ENCODE measurements around the gene NOVA1. TPM values are rescaled to one million over a fixed set of nuclear protein-coding genes. Genes with fewer than 3 reads are reported as not detected.

NOVA1 gene
- total RNA-seq, 1 experiment from 2014 or later, result not detected

DNA sequence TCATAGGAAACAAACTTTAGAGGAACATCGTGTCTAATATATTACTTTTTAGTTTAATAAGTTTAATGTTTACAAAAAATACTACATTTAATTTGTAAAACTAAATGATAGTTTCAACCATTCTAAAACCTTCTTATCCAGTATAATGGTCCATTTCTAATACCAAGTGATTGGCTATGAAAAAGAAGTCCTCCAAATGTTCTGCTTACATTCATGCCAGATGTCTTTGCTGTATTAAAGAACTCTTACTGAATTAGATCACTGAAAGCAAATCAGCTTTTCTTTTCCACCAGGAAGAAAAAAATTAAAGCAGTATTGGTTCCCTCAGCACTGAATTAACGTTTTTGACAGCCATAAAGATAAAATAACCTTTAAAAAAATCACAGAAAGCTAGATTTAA is 3.7 kb downstream of the NOVA1 start:
- DNase-seq (ENCODE audit: low read depth), result no peak

DNA sequence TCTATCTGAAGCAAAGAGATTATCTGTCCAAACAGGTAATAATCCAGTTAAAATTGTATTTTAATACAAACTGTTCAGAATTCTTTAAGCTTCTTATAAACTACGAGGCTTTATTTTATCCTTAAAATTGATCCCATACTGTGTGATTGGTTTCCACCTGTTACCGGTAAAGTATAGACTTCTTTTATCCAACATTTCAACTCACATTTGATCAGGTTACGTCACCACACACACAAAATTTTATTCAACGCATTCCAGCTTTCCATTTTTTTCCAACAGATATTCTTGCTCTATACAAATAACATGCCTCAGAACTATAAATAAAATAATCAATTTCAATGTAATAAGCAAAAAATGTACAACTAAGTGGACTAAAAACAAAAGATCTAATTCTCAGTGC is 4.5 kb downstream of the NOVA1 start:
- DNase-seq (ENCODE audit: low read depth), result no peak

DNA sequence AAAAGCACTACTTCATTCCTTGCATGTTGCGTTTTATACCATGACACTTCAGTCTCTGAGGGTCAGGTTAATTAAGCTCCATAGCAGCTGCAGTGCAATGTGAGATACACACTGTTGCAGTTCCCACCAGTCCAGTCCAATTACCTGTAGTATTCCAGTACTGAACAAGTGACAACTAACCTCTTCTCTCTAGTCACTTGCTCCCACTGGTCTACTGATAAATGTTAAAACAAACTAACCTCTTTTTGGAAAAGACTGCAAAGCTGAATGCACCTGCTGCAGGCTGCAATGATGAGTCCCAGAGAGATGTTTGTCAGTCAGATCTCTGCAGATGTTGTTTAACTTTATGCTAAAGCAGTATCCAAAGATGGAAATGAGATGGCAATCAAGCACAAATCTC is 7.9 kb downstream of the NOVA1 start:
- DNase-seq (ENCODE audit: low read depth), result no peak

DNA sequence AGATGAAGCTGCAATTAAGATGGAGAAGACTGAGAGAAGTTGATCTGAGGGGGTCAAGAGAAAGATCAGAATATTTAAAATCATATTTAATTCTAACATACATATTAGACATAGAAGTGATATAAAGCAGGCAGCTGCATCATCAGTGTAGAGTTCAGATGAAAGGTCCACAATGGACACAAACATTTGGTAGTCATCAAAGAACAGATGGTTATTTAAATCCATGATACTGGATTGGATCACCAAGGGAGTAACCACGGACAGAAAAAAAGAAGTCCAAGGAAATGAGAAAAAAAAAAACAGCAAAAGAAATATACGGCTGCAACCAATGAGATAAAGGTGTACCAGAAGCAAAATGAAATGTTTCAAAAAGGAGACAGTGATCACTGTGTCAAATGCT is 20.1 kb downstream of the NOVA1 start:
- DNase-seq (ENCODE audit: low read depth), result no peak

DNA sequence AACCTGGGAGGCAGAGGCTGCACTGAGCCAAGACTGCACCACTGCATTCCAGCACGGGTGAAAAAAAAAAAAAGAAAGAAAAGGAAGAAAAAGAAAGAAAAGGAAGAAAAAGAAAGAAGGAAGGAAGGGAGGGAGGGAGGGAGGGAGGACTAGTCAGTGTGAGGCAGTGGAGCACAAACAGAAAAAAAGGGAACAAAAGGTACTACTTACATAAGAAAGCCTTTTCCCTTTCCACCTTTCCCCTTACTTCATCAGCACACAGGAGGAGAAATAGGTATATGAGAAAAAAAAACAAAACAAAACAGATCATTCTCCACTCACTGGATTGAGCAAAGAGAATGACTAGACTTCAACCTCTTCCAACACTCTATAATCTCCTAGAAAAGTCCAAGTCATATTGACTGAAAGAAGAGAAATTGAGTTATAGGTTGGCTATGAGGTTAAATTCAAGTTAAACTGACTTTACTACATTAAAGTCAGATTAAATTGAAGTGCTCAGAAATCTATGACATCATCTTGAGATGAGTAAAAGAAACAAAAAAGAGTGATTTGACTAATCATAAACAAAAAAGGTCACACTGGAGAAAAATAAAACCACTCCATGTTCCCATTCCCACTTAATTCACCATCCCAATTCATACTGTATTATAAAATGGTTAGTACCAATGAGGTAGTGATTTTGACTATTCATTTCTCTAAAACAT is 43.6 kb downstream of the NOVA1 start:
- DNase-seq (ENCODE audit: low read depth), result no peak

DNA sequence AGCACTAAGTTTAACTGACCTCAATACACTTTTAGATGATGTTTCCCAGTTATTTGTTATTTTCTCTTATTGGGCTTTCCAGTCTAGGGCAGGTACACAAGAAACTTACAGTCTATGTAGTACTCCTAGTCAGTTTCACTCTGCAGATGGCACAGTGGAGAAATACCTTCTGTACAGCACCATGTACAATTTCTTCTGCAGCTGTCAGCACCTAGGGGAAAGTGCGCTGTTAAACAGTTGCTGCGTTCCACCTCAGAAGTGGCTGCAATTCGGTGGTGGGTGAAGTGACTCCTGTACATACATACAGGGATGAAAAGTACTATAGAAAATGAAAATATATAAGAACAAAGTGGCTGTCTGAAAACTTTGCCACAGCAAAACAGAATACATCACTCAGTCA is 48.3 kb downstream of the NOVA1 start:
- no peak for DNase-seq (ENCODE audit: low read depth)

DNA sequence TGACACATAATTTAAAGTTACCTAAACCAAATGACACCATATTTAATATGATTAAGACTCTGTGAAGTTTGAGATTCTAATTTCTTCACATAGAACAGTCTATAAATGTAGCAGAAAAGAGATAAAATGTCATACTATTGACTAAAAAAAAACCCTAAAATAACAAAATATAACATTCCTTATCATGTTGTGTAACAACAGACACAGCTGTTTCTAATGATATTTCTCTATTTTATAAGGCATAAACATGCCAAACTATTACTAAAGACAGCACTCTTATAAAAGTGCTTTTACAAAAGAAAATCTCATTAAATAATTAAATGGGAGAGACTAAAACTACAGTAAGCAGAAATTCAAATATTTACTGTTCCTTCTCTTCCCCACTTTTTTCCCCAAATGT is 49.4 kb downstream of the NOVA1 start:
- no peak for DNase-seq (ENCODE audit: low read depth)

DNA sequence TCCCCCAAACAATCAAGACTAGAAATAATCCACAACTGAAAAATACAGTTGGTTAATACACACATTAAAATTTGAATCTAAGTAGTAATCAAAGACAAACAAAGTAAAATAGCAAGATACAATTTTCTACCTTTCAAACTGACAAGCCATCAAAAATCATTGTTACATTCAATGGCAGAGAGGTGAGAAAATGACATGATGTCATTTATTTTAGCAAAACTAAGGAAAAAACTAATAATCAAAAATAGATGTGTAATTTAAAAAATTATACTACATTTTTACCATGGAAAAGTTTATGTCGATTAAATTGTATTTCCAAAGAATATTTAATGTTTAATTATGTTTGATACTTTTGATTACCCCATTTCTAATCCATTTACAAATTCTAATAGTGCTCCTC is 59.7 kb downstream of the NOVA1 start:
- DNase-seq (ENCODE audit: low read depth), result no peak

DNA sequence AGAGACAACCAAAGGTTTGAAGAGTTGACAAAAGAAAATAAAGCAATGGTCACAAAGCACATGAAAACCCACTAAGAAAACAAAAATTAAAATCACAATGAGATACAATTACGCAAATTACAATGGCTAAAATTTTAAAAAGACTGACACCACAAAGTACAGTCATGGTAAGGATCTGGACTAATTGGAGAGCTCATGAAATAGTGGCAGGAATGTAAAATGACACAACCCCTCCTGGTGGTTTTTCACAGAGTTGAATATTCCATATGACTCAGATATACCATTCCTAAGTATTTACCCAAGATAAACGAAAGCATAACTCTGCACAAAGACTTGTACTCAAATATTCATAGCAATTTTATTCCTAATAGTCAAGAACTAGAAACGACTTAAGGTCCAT is 65.9 kb downstream of the NOVA1 start:
- DNase-seq (ENCODE audit: low read depth), result no peak

DNA sequence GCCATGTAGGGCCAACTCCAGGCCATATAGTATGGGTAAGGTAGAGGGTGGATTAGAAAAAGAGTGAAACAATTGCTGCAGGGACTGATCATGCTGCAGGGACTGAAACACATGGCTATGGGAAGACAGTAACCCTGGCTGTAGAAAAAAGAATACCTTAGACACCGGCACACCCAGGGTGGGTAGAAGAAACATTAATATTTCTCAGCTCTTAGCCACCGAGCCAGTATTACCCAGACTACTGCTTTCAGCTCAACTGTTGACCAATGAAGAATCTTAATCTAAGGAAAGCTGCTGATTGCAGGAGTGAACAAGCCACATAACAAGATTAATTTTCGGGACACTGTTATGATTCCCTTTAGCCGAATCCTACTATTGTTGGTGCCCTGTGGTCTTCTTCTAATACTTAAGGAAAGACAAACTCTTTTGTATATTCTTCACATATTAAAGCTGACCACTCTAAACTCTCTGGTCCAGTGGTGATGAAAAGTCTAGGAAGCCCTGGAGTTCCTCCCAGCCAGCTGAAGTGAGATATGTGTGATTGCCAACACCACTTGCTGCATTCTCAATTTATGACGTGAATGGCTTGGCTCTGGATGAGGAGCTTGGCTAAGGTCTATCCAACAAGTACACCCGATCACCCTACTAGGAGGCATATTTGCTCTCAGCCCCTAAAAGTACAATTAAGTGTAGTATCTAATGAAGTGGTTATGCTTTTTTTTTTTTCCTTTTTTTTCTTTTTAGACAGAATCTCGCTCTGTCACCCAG is 69.2 kb downstream of the NOVA1 start:
- DNase-seq (ENCODE audit: low read depth), result no peak

DNA sequence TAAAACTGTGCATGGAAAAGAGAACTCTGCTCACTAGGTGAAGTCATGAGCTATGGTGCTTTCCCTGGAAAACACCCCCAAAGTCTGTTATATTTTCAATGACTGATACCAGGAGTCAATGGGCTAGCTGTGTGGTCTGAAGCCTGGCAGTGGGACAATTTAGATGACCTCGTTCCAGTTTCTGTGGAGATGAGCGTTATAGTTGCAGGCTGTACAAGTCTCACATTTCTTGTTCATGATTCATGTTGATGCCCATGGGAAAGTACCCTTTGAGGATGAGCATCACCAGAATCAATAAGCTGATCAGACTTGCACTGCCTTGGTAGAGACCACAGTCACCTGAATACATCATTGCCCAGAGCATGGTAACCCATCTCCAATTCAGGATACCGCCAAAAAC is 70.7 kb downstream of the NOVA1 start:
- no peak for DNase-seq (ENCODE audit: low read depth)

DNA sequence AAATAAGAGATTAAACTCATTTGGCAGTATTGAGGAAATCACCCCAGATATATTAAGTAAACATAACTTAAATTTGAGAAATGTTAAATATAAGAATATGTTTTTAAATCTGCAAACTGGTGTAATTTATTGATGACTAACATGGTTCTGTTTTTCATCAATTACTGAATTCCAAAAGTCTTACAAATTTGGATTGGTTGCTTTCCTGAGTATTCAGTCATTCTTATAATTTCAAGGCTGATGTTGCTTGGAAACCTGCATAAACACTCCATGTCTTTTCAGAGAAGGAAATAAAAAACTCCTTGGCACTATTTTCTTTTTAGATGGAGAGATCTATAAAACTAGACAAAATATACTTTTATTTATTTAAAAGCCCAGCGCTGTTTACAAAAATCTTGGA is 71.7 kb downstream of the NOVA1 start:
- no peak for DNase-seq (ENCODE audit: low read depth)

DNA sequence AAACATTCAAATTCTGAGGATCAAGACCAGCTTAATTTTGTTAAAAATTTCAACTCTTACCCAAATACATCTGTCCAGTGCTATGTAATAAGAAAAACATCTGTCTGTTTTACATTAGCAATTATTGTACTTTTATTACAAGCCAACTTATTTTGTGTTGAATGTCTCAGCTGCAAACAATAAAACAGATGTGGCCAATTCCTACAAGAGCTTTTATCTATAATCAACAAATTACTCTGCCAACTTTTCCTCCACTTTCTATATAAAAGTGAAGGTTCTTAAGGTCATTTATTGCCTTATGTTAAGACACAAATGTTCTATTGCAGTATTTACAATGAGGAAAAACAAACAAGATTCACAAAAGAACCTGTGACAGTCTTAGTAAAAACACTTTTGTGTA is 72.7 kb downstream of the NOVA1 start:
- DNase-seq (ENCODE audit: low read depth), result no peak

DNA sequence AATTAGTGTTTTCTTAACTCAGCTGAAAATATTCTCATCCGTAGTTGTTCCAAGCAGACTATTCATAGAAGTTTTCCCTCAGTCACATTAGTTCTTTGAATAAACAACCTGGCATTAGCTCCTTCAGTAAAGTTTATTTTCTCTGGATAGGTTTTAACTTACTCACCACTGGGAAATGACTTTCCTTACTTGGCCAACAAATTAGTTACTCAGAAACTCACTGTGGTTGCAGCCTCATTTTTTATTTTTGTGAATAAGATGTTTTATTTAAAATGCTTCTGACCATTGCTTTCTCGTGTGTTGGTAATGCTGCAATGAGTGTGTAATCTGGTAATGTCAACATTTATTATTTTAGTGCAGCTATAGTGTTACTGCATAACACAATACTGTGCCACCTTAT is 74.9 kb downstream of the NOVA1 start:
- no peak for DNase-seq (ENCODE audit: low read depth)

DNA sequence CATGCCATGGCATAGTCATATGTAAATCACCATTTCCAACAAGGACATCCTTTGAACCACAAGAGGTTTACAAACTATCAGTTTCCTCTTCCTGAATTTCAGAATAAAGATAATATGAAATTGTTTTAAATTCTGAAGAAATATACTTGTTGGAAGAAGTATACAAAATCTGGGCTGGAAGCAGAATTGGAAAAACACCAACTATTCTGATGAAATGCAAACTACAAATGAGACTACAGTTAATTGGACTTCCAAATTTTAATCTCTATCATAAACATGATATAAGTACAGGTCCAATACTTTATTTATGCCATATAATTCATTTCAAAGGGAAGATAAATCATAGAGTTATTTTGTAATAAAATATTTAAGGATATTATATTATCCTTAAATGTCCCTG is 80.1 kb downstream of the NOVA1 start:
- no peak for DNase-seq (ENCODE audit: low read depth)

DNA sequence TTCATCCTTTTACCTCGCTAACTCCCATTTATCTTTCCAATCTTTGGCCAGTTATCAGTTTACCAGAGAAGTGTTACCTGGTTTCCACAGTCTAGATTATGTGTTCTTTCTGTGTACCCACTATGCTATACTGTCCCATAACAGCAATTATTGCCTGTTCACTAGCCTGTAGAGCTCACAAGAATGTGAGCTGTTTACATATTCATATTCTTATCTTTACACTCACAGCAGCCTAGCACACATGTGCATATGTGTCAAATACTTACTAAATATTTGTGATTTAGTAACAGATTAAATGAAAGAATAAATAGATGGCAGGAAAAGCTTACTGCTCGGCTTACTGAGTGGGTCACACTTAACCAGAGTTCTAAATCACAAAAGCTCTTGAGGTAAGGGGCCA is 97.8 kb downstream of the NOVA1 start:
- no peak for DNase-seq (ENCODE audit: low read depth)

DNA sequence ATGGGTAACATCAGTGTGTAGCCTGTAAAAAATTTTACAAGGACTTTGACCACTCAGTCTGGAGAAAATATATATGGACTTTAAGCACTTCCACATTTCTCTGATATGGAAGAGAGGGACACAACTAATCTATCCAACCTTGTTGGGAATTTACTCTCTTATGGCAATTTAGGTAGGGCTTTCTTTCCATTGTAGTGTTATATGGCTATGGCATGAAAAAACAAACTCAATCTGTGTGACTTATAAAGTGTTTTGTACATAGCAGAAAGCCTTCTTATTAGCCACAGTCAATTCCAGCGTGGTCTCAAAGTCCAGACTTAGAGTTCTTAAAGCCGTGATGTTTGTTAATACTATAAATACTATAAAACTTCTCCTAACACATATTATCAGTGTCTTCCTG is 98.3 kb downstream of the NOVA1 start:
- no peak for DNase-seq (ENCODE audit: low read depth)

DNA sequence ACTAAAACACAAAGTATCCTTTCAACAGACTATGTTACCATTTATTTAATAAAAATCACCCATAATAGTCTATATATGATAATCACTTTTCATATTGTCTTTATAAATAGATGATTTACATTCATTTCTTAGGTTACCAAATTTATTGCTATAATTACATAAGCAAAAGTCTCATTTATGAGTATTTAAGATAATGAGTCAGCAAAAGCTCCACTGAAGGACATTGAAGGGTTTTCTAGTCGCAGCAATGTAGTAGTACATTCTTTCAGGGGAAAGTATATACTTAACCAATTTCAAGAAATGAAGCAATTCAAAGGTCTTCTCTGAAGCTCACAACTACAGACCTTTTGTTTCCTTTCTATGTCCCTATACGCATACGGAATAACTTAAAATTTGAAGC is 110.9 kb downstream of the NOVA1 start:
- no peak for DNase-seq (ENCODE audit: low read depth)

DNA sequence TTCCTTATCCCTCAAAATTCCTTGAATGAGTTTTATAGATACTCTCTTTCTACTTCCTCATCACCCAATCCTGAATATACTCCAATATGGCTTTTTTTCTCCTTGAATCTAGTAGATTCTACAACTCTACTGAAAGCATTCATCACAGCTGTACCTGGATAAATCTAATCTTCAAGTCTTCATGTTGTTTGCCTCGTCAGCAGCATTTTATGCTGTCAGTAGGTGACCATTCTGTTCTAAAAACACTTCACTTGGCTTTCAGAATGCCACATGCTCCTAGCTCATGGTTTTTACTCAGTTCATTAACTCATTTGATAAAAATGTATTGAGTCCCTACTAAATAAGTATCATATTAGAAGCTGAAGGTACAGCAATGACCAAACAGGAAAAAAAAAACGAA is 113.3 kb downstream of the NOVA1 start:
- no peak for DNase-seq (ENCODE audit: low read depth)

DNA sequence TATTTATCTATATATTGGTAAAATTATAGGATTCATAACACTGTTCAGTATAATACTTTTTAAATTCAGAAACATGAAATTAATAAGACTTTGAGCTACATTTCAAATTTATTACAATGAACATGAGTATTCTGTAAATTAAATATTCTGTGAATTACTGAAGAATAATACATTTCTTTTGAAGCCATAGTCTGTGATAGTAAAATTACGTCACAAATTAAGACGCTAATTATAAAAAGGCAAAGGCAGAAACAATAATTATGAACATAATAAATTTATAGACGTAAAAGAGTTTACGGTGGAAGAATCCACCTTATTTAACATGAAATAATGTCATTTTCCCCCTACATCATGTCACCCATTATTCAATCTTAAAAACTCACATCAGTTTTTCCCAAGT is 118.9 kb downstream of the NOVA1 start:
- DNase-seq (ENCODE audit: low read depth), result no peak

DNA sequence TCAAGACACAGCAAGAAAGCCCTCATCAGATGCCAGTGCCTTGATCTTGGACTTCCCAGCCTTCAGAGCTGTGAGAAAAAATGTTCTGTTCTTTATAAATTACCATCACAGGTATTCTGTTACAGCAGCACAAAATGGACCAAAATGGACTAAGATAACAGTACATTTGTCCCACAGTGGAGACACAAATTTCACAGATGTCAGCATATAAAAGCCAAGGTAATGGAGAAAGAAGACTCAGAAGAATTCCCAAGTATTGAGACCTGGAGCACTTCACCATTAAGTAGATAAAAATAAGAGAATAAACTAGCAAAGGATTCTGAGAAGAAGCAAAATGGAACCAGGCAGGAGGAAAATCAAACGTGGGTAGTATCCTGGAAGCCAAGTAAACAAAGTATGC is 131.0 kb downstream of the NOVA1 start:
- DNase-seq (ENCODE audit: low read depth), result no peak

DNA sequence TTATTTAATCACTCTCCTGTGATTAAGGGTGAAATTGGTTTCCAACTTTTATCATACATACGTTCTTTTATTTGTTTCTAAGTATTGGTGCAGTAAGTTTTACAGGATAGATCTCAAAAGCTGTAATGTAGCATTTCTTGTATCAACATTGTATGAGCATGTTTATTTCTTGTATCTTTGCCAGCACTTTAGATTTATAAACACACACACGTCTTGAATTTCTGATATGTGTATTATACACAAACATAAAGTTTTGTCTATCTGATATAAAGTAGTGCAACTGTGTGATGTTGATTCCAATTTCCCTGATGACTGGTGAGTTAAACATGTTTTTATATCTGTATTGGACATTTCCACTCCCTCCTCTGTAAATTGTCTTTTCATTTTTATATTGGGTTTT is 134.7 kb downstream of the NOVA1 start:
- DNase-seq (ENCODE audit: low read depth), result no peak

DNA sequence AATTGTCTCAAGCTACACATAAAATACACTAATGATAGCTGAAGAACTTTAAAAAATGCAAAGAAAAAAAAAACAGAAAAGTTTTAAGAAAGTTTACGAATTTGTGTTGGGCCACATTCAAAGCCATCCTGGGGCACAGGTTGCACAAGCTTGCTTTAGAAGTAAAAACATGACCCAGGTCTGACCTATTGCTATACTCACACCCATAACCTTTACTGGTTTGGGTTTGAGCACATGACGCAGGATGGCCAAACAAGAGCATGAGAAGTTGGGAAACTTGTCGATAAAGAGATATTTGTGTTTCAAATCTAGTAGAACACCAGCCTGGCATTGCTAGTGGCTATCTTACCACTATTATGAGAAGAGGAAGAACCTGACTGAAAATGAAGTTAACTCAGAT is 143.7 kb downstream of the NOVA1 start:
- DNase-seq (ENCODE audit: low read depth), result no peak

Measured in M059J (cell line).